Measurements from ENCODE around the gene NPM1.

GRCh38 chr5:171412186-171412585 lies 24.5 kb downstream of the NPM1 start:
- no peak for TF ChIP-seq POLR2A (IDR thresholded peaks at IDR 0.05)
- no peak for TF ChIP-seq POLR2AphosphoS5 (IDR thresholded peaks at IDR 0.05)
- no peak for TF ChIP-seq CTCF (IDR thresholded peaks at IDR 0.05 in 8 of 11, conservative IDR thresholded peaks at IDR 0.05 in 3 of 11)

Measured in spleen (tissue), 7 donors.